ENCODE data around the gene AP4M1.

Gene AP4M1

GRCh38 chr7:100101016-100101862 lies at the start of gene AP4M1, which contains the start of gene MCM7:
AP4M1 (plus strand) TSS chr7:100101643; CDS start chr7:100101715, 72 bp downstream.
MCM7 (minus strand) TSS chr7:100101397; CDS start chr7:100101294, 103 bp downstream.
- TF ChIP-seq CTCF (conservative IDR thresholded peaks at IDR 0.05) = no peak
- peak; percentile 53; the same call in 1 of the 2 replicates for TF ChIP-seq ZFX (IDR thresholded peaks at IDR 0.05)
- H3K27ac ChIP-seq = peak within 1 kb of the TSS; percentile 97

GRCh38 chr7:100053215-100053614 lies 48.2 kb upstream of the AP4M1 start:
- no peak overlapping the region for H3K27ac ChIP-seq
- TF ChIP-seq ZFX (IDR thresholded peaks at IDR 0.05) (no peak), CTCF (conservative IDR thresholded peaks at IDR 0.05) (no peak)

GRCh38 chr7:100057006-100057405 lies 44.4 kb upstream of the AP4M1 start:
- TF ChIP-seq ZFX (IDR thresholded peaks at IDR 0.05) (no peak), CTCF (conservative IDR thresholded peaks at IDR 0.05) (no peak)
- H3K27ac ChIP-seq = no peak overlapping the region

GRCh38 chr7:100059251-100059739 lies 42.1 kb upstream of the AP4M1 start:
- no peak overlapping the region for H3K27ac ChIP-seq
- no peak for TF ChIP-seq ZFX (IDR thresholded peaks at IDR 0.05)
- no peak for TF ChIP-seq CTCF (conservative IDR thresholded peaks at IDR 0.05)

GRCh38 chr7:100061518-100062193 lies 39.8 kb upstream of the AP4M1 start:
- TF ChIP-seq ZFX (IDR thresholded peaks at IDR 0.05) = no peak
- no peak for TF ChIP-seq CTCF (conservative IDR thresholded peaks at IDR 0.05)

GRCh38 chr7:100063376-100063775 lies 38.1 kb upstream of the AP4M1 start:
- TF ChIP-seq ZFX (IDR thresholded peaks at IDR 0.05) = no peak
- TF ChIP-seq CTCF (conservative IDR thresholded peaks at IDR 0.05) = no peak
- no peak overlapping the region for H3K27ac ChIP-seq

More at GRCh38 chr7:100061518-100062193, 39.8 kb upstream of the AP4M1 start:
- H3K27ac ChIP-seq = no peak overlapping the region

GRCh38 chr7:100064162-100064561 lies 37.3 kb upstream of the AP4M1 start:
- no peak for TF ChIP-seq CTCF (conservative IDR thresholded peaks at IDR 0.05)
- TF ChIP-seq ZFX (IDR thresholded peaks at IDR 0.05) = 0 out of 2 replicates have a peak, but pooled peaks have one; percentile 19
- no peak overlapping the region for H3K27ac ChIP-seq
